Myocyte (in vitro differentiated cells): ENCODE results near the gene INPP5A. TPM values are rescaled to one million over a fixed set of nuclear protein-coding genes. Genes with fewer than 3 reads are reported as not detected.
"Not testable (repeated sequence)": the region's sequence is repeated elsewhere in the genome, so short reads cannot be mapped to it uniquely, and the experiment has no call there.

Source experiments
- DNase-seq: peaks from one replicate; pipeline ENCODE4 v3.0.0-alpha.2; 2012; ENCODE audit warnings: low read depth
- total RNA-seq: library from RNA; depleted of rRNA; stranded (reverse); fragments of >200 nt; gene quantifications from 2 replicates; pipeline ENCODE4 v1.2.3, GENCODE V29; 2014

The INPP5A gene
- total RNA-seq, 1 donor from 2014 or later, result 48.6 TPM

- no peak for DNase-seq
Measured at GRCh38 chr10:132559538-132559937, 22.0 kb downstream of the INPP5A start.

GRCh38 chr10:132560241-132560731 lies 22.7 kb downstream of the INPP5A start:
- DNase-seq, result peak; percentile 40

- no peak for DNase-seq
Measured at GRCh38 chr10:132562177-132562915, 24.8 kb downstream of the INPP5A start.

- DNase-seq, result no peak
Measured at GRCh38 chr10:132562916-132563456, 25.4 kb downstream of the INPP5A start.

- DNase-seq, result no peak
Measured at GRCh38 chr10:132563485-132564248, 26.1 kb downstream of the INPP5A start.

- no peak for DNase-seq
Measured at GRCh38 chr10:132564249-132564605, 26.6 kb downstream of the INPP5A start.

GRCh38 chr10:132564690-132565089 lies 27.1 kb downstream of the INPP5A start:
- DNase-seq, result no peak

- DNase-seq, result no peak
Measured at GRCh38 chr10:132565516-132566209, 28.1 kb downstream of the INPP5A start.

GRCh38 chr10:132566892-132567291 lies 29.3 kb downstream of the INPP5A start:
- DNase-seq, result no peak

GRCh38 chr10:132570265-132570664 lies 32.7 kb downstream of the INPP5A start:
- no peak for DNase-seq

- DNase-seq, result no peak
Measured at GRCh38 chr10:132570771-132571649, 33.4 kb downstream of the INPP5A start.

GRCh38 chr10:132571650-132572544 lies 34.3 kb downstream of the INPP5A start:
- DNase-seq, result peak; percentile 85

GRCh38 chr10:132572545-132572937 lies 35.0 kb downstream of the INPP5A start:
- DNase-seq, result no peak

- not testable (repeated sequence) for DNase-seq
Measured at GRCh38 chr10:132572946-132573345, 35.4 kb downstream of the INPP5A start.

- DNase-seq, result no peak
Measured at GRCh38 chr10:132574288-132574687, 36.7 kb downstream of the INPP5A start.

- no peak for DNase-seq
Measured at GRCh38 chr10:132574783-132575319, 37.3 kb downstream of the INPP5A start.

GRCh38 chr10:132575320-132576201 lies 38.0 kb downstream of the INPP5A start:
- DNase-seq, result no peak

GRCh38 chr10:132576671-132577349 lies 39.2 kb downstream of the INPP5A start:
- no peak for DNase-seq
